GM18907 (cell line): ENCODE data around the gene SLAMF7.
"Not testable (repeated sequence)": the region's sequence is repeated elsewhere in the genome, so short reads cannot be mapped to it uniquely, and the experiment has no call there.

Experiments used
- ATAC-seq: cut with Tn5 transposase; IDR thresholded peaks from one replicate; pipeline ENCODE4 v1.9.1; 2021; ENCODE audit warnings: mild to moderate bottlenecking, moderate library complexity; ENCODE audit not compliant: unreplicated experiment

Gene SLAMF7

GRCh38 chr1:160739098-160739511 lies at the start of gene SLAMF7:
SLAMF7 (plus strand) TSS chr1:160739247; CDS start chr1:160739302, 55 bp downstream.
- ATAC-seq = peak; percentile 66

- not testable (repeated sequence) for ATAC-seq
Measured at GRCh38 chr1:160692390-160692789, 46.7 kb upstream of the SLAMF7 start.

- ATAC-seq = no peak
Measured at GRCh38 chr1:160702100-160702499, 36.9 kb upstream of the SLAMF7 start.

GRCh38 chr1:160704250-160704649 lies 34.8 kb upstream of the SLAMF7 start:
- ATAC-seq = no peak

- ATAC-seq = not testable (repeated sequence)
Measured at GRCh38 chr1:160705212-160705621, 33.8 kb upstream of the SLAMF7 start.

- ATAC-seq = no peak
Measured at GRCh38 chr1:160705742-160706141, 33.3 kb upstream of the SLAMF7 start.

GRCh38 chr1:160706526-160707235 lies 32.4 kb upstream of the SLAMF7 start:
- ATAC-seq = no peak

- ATAC-seq = no peak
Measured at GRCh38 chr1:160707236-160708064, 31.6 kb upstream of the SLAMF7 start.

- no peak for ATAC-seq
Measured at GRCh38 chr1:160708118-160708517, 30.9 kb upstream of the SLAMF7 start.

- ATAC-seq = peak; percentile 45
Measured at GRCh38 chr1:160708801-160709200, 30.2 kb upstream of the SLAMF7 start.

GRCh38 chr1:160709715-160710114 lies 29.3 kb upstream of the SLAMF7 start:
- no peak for ATAC-seq

GRCh38 chr1:160710517-160711252 lies 28.4 kb upstream of the SLAMF7 start:
- no peak for ATAC-seq

- no peak for ATAC-seq
Measured at GRCh38 chr1:160711276-160711601, 27.8 kb upstream of the SLAMF7 start.

GRCh38 chr1:160711602-160712311 lies 27.3 kb upstream of the SLAMF7 start, which contains the start of gene CD48:
CD48 (minus strand) TSS chr1:160711822; CDS start chr1:160711763, 59 bp downstream.
- ATAC-seq = peak; percentile 39

GRCh38 chr1:160712525-160713080 lies 26.4 kb upstream of the SLAMF7 start:
- ATAC-seq = peak; percentile 41

GRCh38 chr1:160713161-160713560 lies 25.9 kb upstream of the SLAMF7 start:
- ATAC-seq = no peak

- ATAC-seq = not testable (repeated sequence)
Measured at GRCh38 chr1:160714034-160714648, 24.9 kb upstream of the SLAMF7 start.

GRCh38 chr1:160716013-160716412 lies 23.0 kb upstream of the SLAMF7 start:
- no peak for ATAC-seq

GRCh38 chr1:160717306-160717705 lies 21.7 kb upstream of the SLAMF7 start:
- no peak for ATAC-seq

GRCh38 chr1:160718210-160718609 lies 20.8 kb upstream of the SLAMF7 start:
- ATAC-seq = no peak
